Fibroblast of the conjunctiva (primary cell): ENCODE data around the gene TRIM27.
"Not testable (repeated sequence)": the region's sequence is repeated elsewhere in the genome, so short reads cannot be mapped to it uniquely, and the experiment has no call there.

Experiments
- DNase-seq: peaks from one replicate; pipeline ENCODE4 v3.0.0-alpha.2; 2010; ENCODE audit warnings: low read depth

Gene TRIM27

GRCh38 chr6:28896505-28897368 is 27.0 kb downstream of the TRIM27 start:
- peak; percentile 23 for DNase-seq

- DNase-seq, result peak; percentile 91
Observed at GRCh38 chr6:28895131-28895812, 28.5 kb downstream of the TRIM27 start.

- DNase-seq, result no peak
Observed at GRCh38 chr6:28893172-28893799, 30.5 kb downstream of the TRIM27 start.

GRCh38 chr6:28892525-28892924 is 31.3 kb downstream of the TRIM27 start:
- DNase-seq, result no peak

GRCh38 chr6:28887796-28888496 is 35.8 kb downstream of the TRIM27 start:
- DNase-seq, result no peak

GRCh38 chr6:28886079-28886439 is 37.7 kb downstream of the TRIM27 start:
- DNase-seq, result no peak

GRCh38 chr6:28884423-28885131 is 39.2 kb downstream of the TRIM27 start:
- DNase-seq, result no peak

GRCh38 chr6:28880894-28881780 is 42.6 kb downstream of the TRIM27 start:
- peak; percentile 61 for DNase-seq

GRCh38 chr6:28880519-28880893 is 43.3 kb downstream of the TRIM27 start:
- no peak for DNase-seq

- no peak for DNase-seq
Observed at GRCh38 chr6:28876710-28877109, 47.1 kb downstream of the TRIM27 start.

GRCh38 chr6:28875191-28875747 is 48.5 kb downstream of the TRIM27 start:
- no peak for DNase-seq

- DNase-seq, result not testable (repeated sequence)
Observed at GRCh38 chr6:28872157-28872817, 51.5 kb downstream of the TRIM27 start.

- DNase-seq, result no peak
Observed at GRCh38 chr6:28871335-28872156, 52.2 kb downstream of the TRIM27 start.

GRCh38 chr6:28868873-28869272 is 54.9 kb downstream of the TRIM27 start:
- DNase-seq, result no peak

- no peak for DNase-seq
Observed at GRCh38 chr6:28867086-28867409, 56.7 kb downstream of the TRIM27 start.

- DNase-seq, result not testable (repeated sequence)
Observed at GRCh38 chr6:28866205-28867085, 57.3 kb downstream of the TRIM27 start.

- no peak for DNase-seq
Observed at GRCh38 chr6:28865401-28866204, 58.2 kb downstream of the TRIM27 start.
